Measurements from ENCODE around the gene GCG. TPM values are rescaled to one million over a fixed set of nuclear protein-coding genes. Genes with fewer than 3 reads are reported as not detected.

GCG gene
- polyA plus RNA-seq, 3 donors: not detected

DNA sequence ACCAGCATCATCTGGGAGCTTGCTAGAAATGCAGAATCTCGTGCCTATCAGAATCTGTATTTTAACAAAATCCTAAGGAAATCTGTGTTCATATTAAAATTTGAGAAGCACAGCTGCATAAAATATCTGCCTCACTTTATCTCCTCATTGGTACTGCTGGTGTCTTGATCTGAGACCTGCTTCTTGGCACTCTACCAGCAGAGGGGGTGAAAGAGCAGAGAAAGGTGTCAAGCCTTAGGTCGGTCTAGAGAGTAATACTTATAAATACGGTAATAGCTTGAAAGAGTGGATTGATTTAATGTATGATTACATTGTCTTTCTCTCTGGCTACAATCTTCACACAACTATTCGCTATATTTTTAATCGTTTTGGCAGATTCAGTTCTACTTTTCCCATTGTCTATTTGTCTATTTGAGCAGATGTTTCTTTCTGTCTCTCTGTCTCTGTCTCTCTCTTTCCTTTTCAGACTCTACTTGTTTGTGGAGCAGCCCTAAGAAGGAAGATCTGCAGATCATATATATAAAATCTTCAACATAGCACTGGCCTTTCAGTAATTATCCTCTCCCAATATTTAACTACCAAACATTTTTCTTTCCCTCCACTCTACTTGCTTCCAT is 1.7 kb upstream of the GCG start:
- DNase-seq (ENCODE audit: low read depth in 3 of 3, low spot score in 2 of 3): peak in 2 of 3 donors; percentile 32 to 36

GRCh38 chr2:162149940-162150339 is 2.1 kb downstream of the GCG start:
- DNase-seq (ENCODE audit: low read depth in 3 of 3, low spot score in 2 of 3): no peak

- DNase-seq (ENCODE audit: low read depth in 3 of 3, low spot score in 2 of 3): no peak
Measured at GRCh38 chr2:162149466-162149865, 2.6 kb downstream of the GCG start.

DNA sequence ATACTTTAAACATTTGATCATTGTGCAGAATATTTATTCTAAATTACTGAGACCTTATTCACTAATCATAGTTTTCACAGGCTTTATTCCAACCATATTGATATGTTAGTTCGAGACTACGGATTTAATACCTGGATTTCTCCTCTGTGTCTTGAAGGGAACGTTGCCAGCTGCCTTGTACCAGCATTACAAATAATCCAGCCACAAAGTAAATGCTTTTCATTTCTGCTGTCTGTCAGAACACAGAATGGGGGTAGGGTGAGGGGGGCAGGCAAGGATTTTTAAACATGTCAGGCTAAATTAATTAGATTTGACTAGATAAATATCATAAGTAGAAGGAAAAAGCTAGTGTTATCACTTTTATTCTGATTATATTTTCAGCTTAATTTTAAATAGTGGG is 3.1 kb downstream of the GCG start:
- DNase-seq (ENCODE audit: low read depth in 3 of 3, low spot score in 2 of 3): no peak

- no peak for DNase-seq (ENCODE audit: low read depth in 3 of 3, low spot score in 2 of 3)
Measured at GRCh38 chr2:162143969-162144368, 8.1 kb downstream of the GCG start.

GRCh38 chr2:162138310-162138709 is 13.7 kb downstream of the GCG start:
- DNase-seq (ENCODE audit: low read depth in 3 of 3, low spot score in 2 of 3): no peak

DNA sequence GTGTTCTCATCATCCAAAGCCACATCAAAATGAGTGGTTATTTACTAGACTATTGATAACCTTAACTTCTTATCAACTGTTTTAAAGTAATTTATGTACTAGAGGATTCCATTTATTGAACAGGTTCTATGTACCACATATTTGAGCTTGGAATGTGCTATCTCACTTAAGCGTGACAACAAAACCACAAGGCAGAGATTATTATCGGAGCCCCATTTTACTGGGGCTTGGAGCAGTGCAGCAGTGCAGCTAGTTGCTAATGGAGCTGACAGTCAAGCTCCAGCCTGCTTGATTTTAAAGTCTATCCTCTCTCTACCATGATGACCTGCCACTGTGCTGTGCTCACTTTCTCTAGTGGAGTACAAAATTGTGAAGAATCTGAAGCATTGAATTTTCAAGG is 24.6 kb downstream of the GCG start:
- DNase-seq (ENCODE audit: low read depth in 3 of 3, low spot score in 2 of 3): no peak

GRCh38 chr2:162126527-162126926 is 25.5 kb downstream of the GCG start:
- no peak for DNase-seq (ENCODE audit: low read depth in 3 of 3, low spot score in 2 of 3)

GRCh38 chr2:162126111-162126519 is 25.9 kb downstream of the GCG start:
- no peak for DNase-seq (ENCODE audit: low read depth in 3 of 3, low spot score in 2 of 3)

DNA sequence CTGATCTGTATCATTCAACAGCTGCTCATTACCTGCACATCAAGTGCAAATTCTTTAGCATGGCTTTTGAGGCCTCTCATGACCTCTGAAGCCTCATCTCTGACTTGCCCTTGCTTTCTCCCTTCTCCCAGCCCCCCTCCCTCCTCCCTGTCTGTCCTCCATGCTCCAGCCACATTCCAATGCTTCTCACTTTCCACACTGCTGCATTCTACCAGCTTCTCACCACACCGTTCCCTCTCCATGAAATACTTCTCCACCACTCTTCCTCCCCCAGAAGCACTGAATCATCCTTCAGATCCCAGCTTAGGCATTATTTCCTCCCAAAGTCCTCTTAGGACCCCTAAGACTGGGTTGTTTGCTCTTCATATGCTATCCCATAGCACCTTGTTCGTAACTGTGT is 26.9 kb downstream of the GCG start:
- no peak for DNase-seq (ENCODE audit: low read depth in 3 of 3, low spot score in 2 of 3)

DNA sequence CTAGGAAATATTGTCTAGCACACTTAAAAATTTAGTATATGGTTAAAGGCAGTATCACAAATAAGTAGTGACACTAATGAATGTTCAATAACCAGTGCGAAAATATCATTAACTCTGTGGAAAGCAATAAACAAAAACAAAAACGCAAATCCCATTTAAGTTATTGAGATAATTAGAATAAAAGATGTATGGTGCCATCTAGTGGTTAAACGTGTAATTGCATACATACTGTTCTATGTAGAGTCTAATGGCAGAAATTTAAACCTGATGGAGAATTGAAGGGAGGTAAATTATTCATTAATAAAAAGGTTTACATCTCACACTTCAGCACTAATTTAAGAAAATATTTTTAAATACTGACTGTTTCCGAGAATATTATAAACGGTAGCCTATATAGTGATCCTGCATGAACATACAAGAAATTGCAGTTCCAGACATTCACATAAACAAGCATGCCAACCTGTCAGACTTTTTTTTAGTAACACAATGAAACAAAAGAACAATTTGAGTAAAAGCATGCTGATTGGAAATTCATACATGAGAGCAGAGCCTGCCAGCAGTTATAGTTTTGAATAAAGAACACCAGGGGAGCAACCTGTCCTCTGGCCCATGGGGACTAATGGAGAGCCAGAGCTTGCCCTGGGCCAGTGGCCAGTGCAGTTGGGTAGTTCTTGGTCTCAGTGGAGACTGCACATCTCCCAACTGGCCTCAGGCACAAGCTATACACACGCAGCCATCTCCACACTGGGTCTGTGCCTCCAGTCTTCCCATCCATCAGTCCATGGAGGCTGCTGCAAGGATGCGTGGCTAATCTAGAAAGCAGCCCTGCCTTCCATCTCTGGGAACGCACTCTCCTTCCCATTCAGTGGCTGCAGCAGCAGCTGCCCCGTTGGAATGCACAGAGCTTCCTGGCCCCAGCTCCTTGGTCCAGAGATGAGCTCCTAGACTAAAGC is 28.0 kb downstream of the GCG start:
- DNase-seq (ENCODE audit: low read depth in 3 of 3, low spot score in 2 of 3): peak; percentile 44 to 59 (median 47)

DNA sequence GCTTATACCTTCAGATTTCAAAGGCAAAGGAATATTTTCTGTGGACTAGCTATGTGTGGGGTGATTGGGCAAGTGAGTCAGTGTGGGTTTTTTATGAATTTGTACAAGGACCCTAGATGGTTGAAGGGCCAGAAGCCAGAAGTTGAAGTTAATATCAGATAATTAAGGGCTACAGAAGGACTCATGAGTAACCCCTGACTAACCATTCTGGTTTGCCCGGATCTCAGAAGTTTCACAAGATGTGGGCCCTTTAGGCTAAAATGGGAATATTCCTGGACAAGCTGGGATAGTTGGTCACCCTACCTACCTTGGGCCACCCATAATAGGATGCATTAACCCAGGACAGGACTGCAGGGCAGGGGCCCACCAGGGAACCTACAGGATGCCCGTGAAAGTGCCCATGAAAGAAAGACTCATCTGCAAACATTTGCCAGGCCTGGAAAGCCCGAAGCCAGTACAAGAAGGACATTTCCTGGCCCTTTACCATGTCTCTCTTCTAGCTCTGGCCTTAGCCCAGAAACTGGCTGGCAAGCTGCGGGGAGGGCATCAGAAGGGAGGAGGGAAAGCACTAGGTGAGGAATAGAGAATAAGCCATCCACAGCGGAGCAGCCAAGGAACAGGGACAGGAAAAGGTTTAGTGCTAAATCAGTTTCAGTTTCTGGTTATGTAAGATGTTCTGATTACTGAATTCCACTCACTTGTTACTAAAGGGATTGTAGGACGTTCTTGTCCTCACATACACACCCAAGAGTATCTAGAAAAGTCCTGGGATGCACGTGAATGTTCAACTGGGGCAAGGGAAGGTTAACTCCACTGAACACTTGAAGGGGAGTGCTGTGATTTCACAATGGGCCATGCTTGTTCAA is 33.6 kb downstream of the GCG start:
- DNase-seq (ENCODE audit: low read depth in 3 of 3, low spot score in 2 of 3): no peak

GRCh38 chr2:162116352-162116751 is 35.7 kb downstream of the GCG start:
- no peak for DNase-seq (ENCODE audit: low read depth in 3 of 3, low spot score in 2 of 3)

DNA sequence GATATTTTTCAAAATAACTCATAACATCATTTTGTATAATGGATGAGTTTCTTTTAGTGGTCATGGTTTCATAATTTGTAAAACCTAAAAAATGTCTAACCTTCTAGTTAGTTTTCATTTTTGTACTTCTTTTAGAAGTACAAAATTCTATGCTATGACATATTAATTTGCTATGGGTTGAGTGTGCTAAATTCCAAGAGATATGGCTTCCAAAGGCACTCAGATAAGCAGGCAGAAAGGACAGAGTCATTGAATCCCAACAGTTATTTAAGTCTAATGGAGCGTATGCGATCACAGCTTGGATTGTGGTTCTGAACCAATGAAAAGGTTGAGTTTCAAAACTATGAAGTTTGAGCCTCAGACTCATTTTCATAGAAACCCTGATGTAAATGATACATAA is 37.0 kb downstream of the GCG start:
- no peak for DNase-seq (ENCODE audit: low read depth in 3 of 3, low spot score in 2 of 3)

- no peak for DNase-seq (ENCODE audit: low read depth in 3 of 3, low spot score in 2 of 3)
Measured at GRCh38 chr2:162114271-162114670, 37.8 kb downstream of the GCG start.

- DNase-seq (ENCODE audit: low read depth in 3 of 3, low spot score in 2 of 3): no peak
Measured at GRCh38 chr2:162113776-162114168, 38.3 kb downstream of the GCG start.

- DNase-seq (ENCODE audit: low read depth in 3 of 3, low spot score in 2 of 3): no peak
Measured at GRCh38 chr2:162113088-162113775, 38.8 kb downstream of the GCG start.

- DNase-seq (ENCODE audit: low read depth in 3 of 3, low spot score in 2 of 3): no peak
Measured at GRCh38 chr2:162111958-162112850, 39.8 kb downstream of the GCG start.

DNA sequence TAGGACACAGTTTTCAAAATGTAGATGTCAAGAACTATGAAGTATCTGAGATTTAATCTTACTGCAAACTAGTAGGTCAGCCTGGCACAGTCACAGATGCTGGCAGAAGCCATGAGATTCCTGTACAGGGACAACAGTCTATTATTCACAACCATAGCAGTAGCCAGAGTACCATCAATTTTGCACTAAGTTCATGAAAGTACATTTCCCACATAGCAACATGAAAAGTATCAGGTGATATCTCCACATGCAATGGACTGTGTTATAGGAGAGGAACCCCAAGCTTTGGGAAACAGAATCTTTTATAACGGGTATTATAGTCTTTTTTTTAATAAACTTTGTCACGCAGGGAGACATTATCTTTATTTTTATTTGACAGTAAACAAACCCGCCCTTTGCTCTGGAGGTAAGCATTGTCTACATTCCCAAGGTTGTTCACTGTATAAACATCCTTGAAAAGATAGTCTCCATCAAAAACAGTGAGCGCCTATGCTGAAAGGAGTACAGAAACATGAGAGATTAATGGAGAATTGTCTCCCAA is 44.6 kb downstream of the GCG start:
- DNase-seq (ENCODE audit: low read depth in 3 of 3, low spot score in 2 of 3): no peak
